ENCODE data around the gene ABCB10. TPM values are rescaled to one million over a fixed set of nuclear protein-coding genes. Genes with fewer than 3 reads are reported as not detected.
"Not testable (repeated sequence)": the region's sequence is repeated elsewhere in the genome, so short reads cannot be mapped to it uniquely, and the experiment has no call there.

The ABCB10 gene
- polyA plus RNA-seq, 4 donors: 7.8 to 31.9 (median 11.3) TPM

- Histone ChIP-seq H3K27ac (ENCODE audit: low read depth in 1 of 3, low read length in 2 of 3) (no peak overlapping the region), H3K4me1 (ENCODE audit: control insufficient read depth in 3 of 3, insufficient read depth in 2 of 3, low read depth in 1 of 3, low read length in 2 of 3) (no peaks in the 10 kb centered on the region), H3K36me3 (ENCODE audit: control insufficient read depth in 3 of 3, insufficient read depth in 2 of 3, low read depth in 1 of 3, low read length in 3 of 3) (peaks cover 6 to 46% (median 13%) of the 10 kb centered on the region in 3 donors), H3K9me3 (ENCODE audit: control insufficient read depth in 2 of 2, insufficient read depth in 1 of 2, low read depth in 1 of 2, low read length in 1 of 2) (no peaks in the 10 kb centered on the region), H3K4me3 (ENCODE audit: low read depth in 1 of 3, low read length in 3 of 3) (no peak overlapping the region), H3K27me3 (ENCODE audit: control insufficient read depth in 3 of 3, insufficient read depth in 3 of 3, low read length in 3 of 3) (no peaks in the 10 kb centered on the region)
- FAIRE-seq (no peak), DNase-seq (no peak)
- 74 to 96% (median 83%) methylated on average over 1 of the region's 1 CpG for WGBS, 3 donors
Observed at GRCh38 chr1:229485318-229485717, 73.2 kb downstream of the ABCB10 start.

GRCh38 chr1:229482511-229482910 lies 76.0 kb downstream of the ABCB10 start:
- FAIRE-seq (no peak), DNase-seq (no peak)
- H3K4me3 ChIP-seq (ENCODE audit: low read depth in 1 of 3, low read length in 3 of 3): no peak overlapping the region
- H3K27me3 ChIP-seq (ENCODE audit: control insufficient read depth in 3 of 3, insufficient read depth in 3 of 3, low read length in 3 of 3): no peaks in the 10 kb centered on the region
- WGBS, 3 donors: 94 to 98% (median 97%) methylated on average over 5 of the region's 5 CpGs
- H3K36me3 ChIP-seq (ENCODE audit: control insufficient read depth in 3 of 3, insufficient read depth in 2 of 3, low read depth in 1 of 3, low read length in 3 of 3): peaks cover 12 to 35% (median 13%) of the 10 kb centered on the region in 3 donors
- H3K27ac ChIP-seq (ENCODE audit: low read depth in 1 of 3, low read length in 2 of 3): no peak overlapping the region
- no peaks in the 10 kb centered on the region for H3K4me1 ChIP-seq (ENCODE audit: control insufficient read depth in 3 of 3, insufficient read depth in 2 of 3, low read depth in 1 of 3, low read length in 2 of 3)
- H3K9me3 ChIP-seq (ENCODE audit: control insufficient read depth in 2 of 2, insufficient read depth in 1 of 2, low read depth in 1 of 2, low read length in 1 of 2): no peaks in the 10 kb centered on the region

GRCh38 chr1:229480495-229480894 lies 78.0 kb downstream of the ABCB10 start:
- Histone ChIP-seq H3K4me3 (ENCODE audit: low read depth in 1 of 3, low read length in 3 of 3) (no peak overlapping the region), H3K27me3 (ENCODE audit: control insufficient read depth in 3 of 3, insufficient read depth in 3 of 3, low read length in 3 of 3) (no peaks in the 10 kb centered on the region), H3K9me3 (ENCODE audit: control insufficient read depth in 2 of 2, insufficient read depth in 1 of 2, low read depth in 1 of 2, low read length in 1 of 2) (no peaks in the 10 kb centered on the region), H3K36me3 (ENCODE audit: control insufficient read depth in 3 of 3, insufficient read depth in 2 of 3, low read depth in 1 of 3, low read length in 3 of 3) (peaks cover 11 to 39% (median 11%) of the 10 kb centered on the region in 3 donors), H3K27ac (ENCODE audit: low read depth in 1 of 3, low read length in 2 of 3) (no peak overlapping the region), H3K4me1 (ENCODE audit: control insufficient read depth in 3 of 3, insufficient read depth in 2 of 3, low read depth in 1 of 3, low read length in 2 of 3) (no peaks in the 10 kb centered on the region)
- no peak for FAIRE-seq
- WGBS, 3 donors: 92 to 94% (median 92%) methylated on average over 7 of the region's 7 CpGs
- no peak for DNase-seq

- H3K9me3 ChIP-seq (ENCODE audit: control insufficient read depth in 2 of 2, insufficient read depth in 1 of 2, low read depth in 1 of 2, low read length in 1 of 2): no peaks in the 10 kb centered on the region
- H3K4me1 ChIP-seq (ENCODE audit: control insufficient read depth in 3 of 3, insufficient read depth in 2 of 3, low read depth in 1 of 3, low read length in 2 of 3): no peaks in the 10 kb centered on the region
- no peak overlapping the region for H3K27ac ChIP-seq (ENCODE audit: low read depth in 1 of 3, low read length in 2 of 3)
- DNase-seq (no peak), FAIRE-seq (no peak)
- H3K27me3 ChIP-seq (ENCODE audit: control insufficient read depth in 3 of 3, insufficient read depth in 3 of 3, low read length in 3 of 3): no peaks in the 10 kb centered on the region
- peaks cover 11 to 41% (median 11%) of the 10 kb centered on the region in 3 donors for H3K36me3 ChIP-seq (ENCODE audit: control insufficient read depth in 3 of 3, insufficient read depth in 2 of 3, low read depth in 1 of 3, low read length in 3 of 3)
- H3K4me3 ChIP-seq (ENCODE audit: low read depth in 1 of 3, low read length in 3 of 3): no peak overlapping the region
- 69 to 77% (median 76%) methylated on average over 10 of the region's 10 CpGs for WGBS, 3 donors
Observed at GRCh38 chr1:229479660-229480399, 78.7 kb downstream of the ABCB10 start.

- Histone ChIP-seq H3K27ac (ENCODE audit: low read depth in 1 of 3, low read length in 2 of 3) (no peak overlapping the region), H3K9me3 (ENCODE audit: control insufficient read depth in 2 of 2, insufficient read depth in 1 of 2, low read depth in 1 of 2, low read length in 1 of 2) (no peaks in the 10 kb centered on the region), H3K4me3 (ENCODE audit: low read depth in 1 of 3, low read length in 3 of 3) (no peak overlapping the region), H3K27me3 (ENCODE audit: control insufficient read depth in 3 of 3, insufficient read depth in 3 of 3, low read length in 3 of 3) (no peaks in the 10 kb centered on the region), H3K4me1 (ENCODE audit: control insufficient read depth in 3 of 3, insufficient read depth in 2 of 3, low read depth in 1 of 3, low read length in 2 of 3) (no peaks in the 10 kb centered on the region), H3K36me3 (ENCODE audit: control insufficient read depth in 3 of 3, insufficient read depth in 2 of 3, low read depth in 1 of 3, low read length in 3 of 3) (peaks cover 11 to 43% (median 13%) of the 10 kb centered on the region in 3 donors)
- FAIRE-seq (no peak), DNase-seq (no peak)
- 89 to 97% (median 91%) methylated on average over 1 of the region's 1 CpG for WGBS, 3 donors
Observed at GRCh38 chr1:229478852-229479251, 79.7 kb downstream of the ABCB10 start.

- not testable (repeated sequence) for H3K4me3 ChIP-seq (ENCODE audit: low read depth in 1 of 3, low read length in 3 of 3); H3K27me3 ChIP-seq (ENCODE audit: control insufficient read depth in 3 of 3, insufficient read depth in 3 of 3, low read length in 3 of 3); H3K4me1 ChIP-seq (ENCODE audit: control insufficient read depth in 3 of 3, insufficient read depth in 2 of 3, low read depth in 1 of 3, low read length in 2 of 3); H3K27ac ChIP-seq (ENCODE audit: low read depth in 1 of 3, low read length in 2 of 3); H3K9me3 ChIP-seq (ENCODE audit: control insufficient read depth in 2 of 2, insufficient read depth in 1 of 2, low read depth in 1 of 2, low read length in 1 of 2); DNase-seq; FAIRE-seq
- WGBS, 3 donors: 95 to 99% (median 96%) methylated on average over 13 of the region's 13 CpGs
- peaks cover 11 to 42% (median 14%) of the 10 kb centered on the region in 3 donors for H3K36me3 ChIP-seq (ENCODE audit: control insufficient read depth in 3 of 3, insufficient read depth in 2 of 3, low read depth in 1 of 3, low read length in 3 of 3)
Observed at GRCh38 chr1:229475859-229476258, 82.6 kb downstream of the ABCB10 start.

- Histone ChIP-seq H3K36me3 (ENCODE audit: control insufficient read depth in 3 of 3, insufficient read depth in 2 of 3, low read depth in 1 of 3, low read length in 3 of 3) (peaks cover 9 to 53% (median 18%) of the 10 kb centered on the region in 3 donors), H3K4me1 (ENCODE audit: control insufficient read depth in 3 of 3, insufficient read depth in 2 of 3, low read depth in 1 of 3, low read length in 2 of 3) (no peaks in the 10 kb centered on the region), H3K9me3 (ENCODE audit: control insufficient read depth in 2 of 2, insufficient read depth in 1 of 2, low read depth in 1 of 2, low read length in 1 of 2) (no peaks in the 10 kb centered on the region), H3K4me3 (ENCODE audit: low read depth in 1 of 3, low read length in 3 of 3) (no peak overlapping the region), H3K27ac (ENCODE audit: low read depth in 1 of 3, low read length in 2 of 3) (no peak overlapping the region), H3K27me3 (ENCODE audit: control insufficient read depth in 3 of 3, insufficient read depth in 3 of 3, low read length in 3 of 3) (no peaks in the 10 kb centered on the region)
- no peak for FAIRE-seq
- no peak for DNase-seq
- WGBS, 3 donors: 91 to 98% (median 95%) methylated on average over 2 of the region's 2 CpGs
Observed at GRCh38 chr1:229474509-229474908, 84.0 kb downstream of the ABCB10 start.

- H3K9me3 ChIP-seq (ENCODE audit: control insufficient read depth in 2 of 2, insufficient read depth in 1 of 2, low read depth in 1 of 2, low read length in 1 of 2): no peaks in the 10 kb centered on the region
- H3K27ac ChIP-seq (ENCODE audit: low read depth in 1 of 3, low read length in 2 of 3): no peak overlapping the region
- H3K27me3 ChIP-seq (ENCODE audit: control insufficient read depth in 3 of 3, insufficient read depth in 3 of 3, low read length in 3 of 3): no peaks in the 10 kb centered on the region
- no peak overlapping the region for H3K4me3 ChIP-seq (ENCODE audit: low read depth in 1 of 3, low read length in 3 of 3)
- FAIRE-seq (no peak), DNase-seq (no peak)
- peaks cover 8 to 57% (median 17%) of the 10 kb centered on the region in 3 donors for H3K36me3 ChIP-seq (ENCODE audit: control insufficient read depth in 3 of 3, insufficient read depth in 2 of 3, low read depth in 1 of 3, low read length in 3 of 3)
- H3K4me1 ChIP-seq (ENCODE audit: control insufficient read depth in 3 of 3, insufficient read depth in 2 of 3, low read depth in 1 of 3, low read length in 2 of 3): no peaks in the 10 kb centered on the region
- 96 to 100% (median 97%) methylated on average over 3 of the region's 3 CpGs for WGBS, 3 donors
Observed at GRCh38 chr1:229471175-229471574, 87.3 kb downstream of the ABCB10 start.
